Renal cortex interstitium (tissue), 11 donors: ENCODE measurements around the gene MVP. TPM values are rescaled to one million over a fixed set of nuclear protein-coding genes. Genes with fewer than 3 reads are reported as not detected.
"Not testable (repeated sequence)": the region's sequence is repeated elsewhere in the genome, so short reads cannot be mapped to it uniquely, and the experiment has no call there.

Experiments
- DNase-seq, 11 donors: peaks; one replicate each; pipeline ENCODE4 v3.0.0-alpha.2; 2013; ENCODE audit warnings: low read depth in 9 of 11, low spot score in 4 of 11; ENCODE audit errors: extremely low read depth in 1 of 11
- polyA plus RNA-seq, 3 donors: library from polyadenylated mRNA; unstranded; fragments of 120-200 nt; gene quantifications; one replicate each; pipeline ENCODE4 v1.2.1, GENCODE V29; 2013; ENCODE audit not compliant: insufficient read length in 3 of 3

MVP gene
- polyA plus RNA-seq, 3 donors: 13.6 to 29.9 (median 14.0) TPM

DNA sequence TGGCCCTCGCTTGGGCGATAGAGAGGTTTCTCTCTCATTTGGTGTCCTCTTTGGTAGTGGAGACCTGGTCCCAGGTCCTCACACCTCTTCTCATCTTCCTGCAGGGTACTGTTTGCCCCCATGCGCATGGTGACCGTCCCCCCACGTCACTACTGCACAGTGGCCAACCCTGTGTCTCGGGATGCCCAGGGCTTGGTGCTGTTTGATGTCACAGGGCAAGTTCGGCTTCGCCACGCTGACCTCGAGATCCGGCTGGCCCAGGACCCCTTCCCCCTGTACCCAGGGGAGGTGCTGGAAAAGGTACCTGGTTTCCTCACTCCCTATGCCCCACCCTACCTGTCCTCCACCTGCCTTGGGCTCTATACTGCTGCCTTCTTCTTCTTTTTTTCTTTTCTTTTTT lies 10.5 kb downstream of the MVP start:
- DNase-seq: no peak

DNA sequence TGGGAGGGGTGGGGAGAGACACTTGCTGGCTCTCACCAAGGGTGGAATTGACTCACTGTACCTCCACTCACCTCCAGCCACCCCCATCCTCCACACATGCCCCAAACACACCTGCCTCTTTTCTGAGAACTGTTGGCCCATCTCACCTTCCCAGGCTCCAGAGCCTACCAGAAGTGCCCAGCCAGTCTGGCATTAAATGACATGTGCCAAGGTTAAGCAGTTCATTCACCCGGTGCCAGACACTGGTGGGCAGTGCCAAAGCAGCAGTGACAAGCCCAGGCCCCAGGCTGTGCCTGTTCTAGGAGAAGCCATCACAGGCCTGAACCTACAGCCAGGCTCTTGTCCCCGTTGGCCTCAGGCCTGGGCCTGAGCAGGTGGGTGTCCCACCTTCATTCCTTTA lies 11.2 kb downstream of the MVP start:
- no peak for DNase-seq

DNA sequence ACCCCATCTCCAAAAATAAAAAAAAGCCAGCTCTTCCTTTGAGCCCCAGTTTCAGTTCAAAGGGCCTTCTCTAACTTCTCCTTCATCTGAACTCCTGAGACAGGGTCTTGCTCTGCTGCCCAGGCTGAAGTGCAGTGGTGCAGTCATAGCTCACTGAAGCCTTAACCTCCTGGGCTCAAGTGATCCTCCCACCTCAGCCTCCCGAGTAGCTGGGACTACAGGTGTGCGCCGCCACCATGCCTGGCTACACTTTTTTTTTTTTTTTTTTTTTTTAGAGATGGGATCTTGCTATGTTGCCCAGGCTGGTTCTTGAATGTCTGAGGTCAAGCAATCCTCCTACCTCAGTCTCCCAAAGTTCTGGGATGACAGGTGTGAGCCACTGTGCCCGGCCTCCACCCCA lies 13.0 kb downstream of the MVP start:
- not testable (repeated sequence) for DNase-seq

DNA sequence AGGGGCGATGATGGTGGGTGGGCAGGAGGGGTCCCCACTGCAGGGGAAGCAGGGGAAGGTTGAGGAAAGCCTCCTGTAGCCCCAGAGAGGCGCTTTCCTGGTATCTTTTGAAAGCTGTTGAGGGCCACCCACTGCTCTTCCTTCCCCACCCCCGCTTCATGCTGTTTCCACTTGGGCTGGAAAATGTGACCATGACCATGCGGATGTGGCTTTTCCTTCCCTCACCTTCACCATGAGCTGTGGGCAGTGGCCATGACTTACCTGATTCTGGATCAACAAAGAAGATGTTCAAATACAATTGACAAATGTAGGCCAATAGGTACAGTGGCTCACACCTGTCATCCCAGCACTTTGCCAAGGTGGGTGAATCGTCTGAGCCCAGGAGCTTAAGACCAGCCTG lies 13.8 kb downstream of the MVP start:
- no peak for DNase-seq

DNA sequence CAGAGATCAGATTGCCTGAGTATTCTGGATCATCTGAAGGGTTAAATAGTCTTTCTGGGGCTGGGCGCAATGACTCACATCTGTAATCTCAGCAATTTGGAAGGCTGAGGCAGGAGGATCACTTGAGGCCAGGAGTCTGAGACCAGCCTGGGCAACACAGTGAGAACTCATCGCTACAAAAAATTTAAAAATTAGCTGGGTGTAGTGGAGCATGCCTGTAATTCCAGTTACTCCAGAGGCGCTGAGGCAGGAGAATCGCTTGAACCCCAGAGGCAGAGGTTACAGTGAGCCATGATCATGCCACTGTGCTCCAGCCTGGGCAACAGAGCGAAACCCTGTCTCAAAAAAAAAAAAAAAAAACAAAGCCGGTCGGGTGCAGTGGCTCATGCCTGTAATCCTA lies 15.7 kb downstream of the MVP start:
- DNase-seq: no peak

DNA sequence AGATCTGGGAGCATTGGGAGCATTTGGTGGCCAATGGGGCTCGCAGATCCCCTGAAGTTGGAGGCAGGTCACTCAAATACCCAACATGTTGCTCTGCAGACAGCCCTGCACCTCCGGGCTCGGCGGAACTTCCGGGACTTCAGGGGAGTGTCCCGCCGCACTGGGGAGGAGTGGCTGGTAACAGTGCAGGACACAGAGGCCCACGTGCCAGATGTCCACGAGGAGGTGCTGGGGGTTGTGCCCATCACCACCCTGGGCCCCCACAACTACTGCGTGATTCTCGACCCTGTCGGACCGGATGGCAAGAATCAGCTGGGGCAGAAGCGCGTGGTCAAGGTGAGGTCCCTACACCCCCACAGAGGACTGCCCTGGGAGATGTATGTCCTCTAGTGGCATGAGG lies 16.4 kb downstream of the MVP start:
- DNase-seq: no peak

DNA sequence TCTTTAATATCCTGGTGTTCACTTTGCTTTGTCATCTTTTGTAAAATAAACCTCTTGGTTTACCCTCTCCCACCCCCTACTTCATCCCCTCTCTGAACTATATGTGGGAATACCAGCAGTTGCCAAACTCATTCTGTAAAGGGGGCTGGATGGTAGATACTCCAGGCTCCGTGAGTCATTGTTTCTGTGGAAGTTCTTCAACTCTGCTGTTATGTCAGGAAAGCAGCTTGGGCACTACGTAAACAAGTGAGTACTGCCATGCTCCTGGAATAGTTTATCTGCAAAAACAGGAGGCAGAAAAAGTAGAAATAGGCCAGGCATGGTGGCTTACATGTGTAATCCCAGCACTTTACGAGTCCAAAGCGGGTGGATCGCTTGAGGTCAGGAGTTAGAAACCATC lies 17.6 kb downstream of the MVP start:
- no peak for DNase-seq

DNA sequence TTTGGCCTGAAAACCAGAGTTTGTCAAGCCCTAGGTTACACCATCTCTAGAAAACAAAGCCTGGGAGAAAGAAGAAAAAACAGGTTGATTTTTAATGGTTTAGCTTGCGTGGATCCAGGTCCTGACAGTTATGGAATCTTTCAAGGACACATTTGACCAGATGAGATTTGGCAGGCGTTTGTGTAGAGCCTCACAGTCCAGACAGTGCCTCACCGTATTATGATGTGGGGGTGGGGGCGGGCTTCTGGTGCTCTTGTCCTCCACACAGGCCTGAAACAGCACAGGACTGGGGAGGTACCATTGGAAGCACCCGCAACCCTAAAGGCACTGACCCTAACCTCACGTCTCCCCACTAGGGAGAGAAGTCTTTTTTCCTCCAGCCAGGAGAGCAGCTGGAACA lies 19.6 kb downstream of the MVP start:
- no peak for DNase-seq

DNA sequence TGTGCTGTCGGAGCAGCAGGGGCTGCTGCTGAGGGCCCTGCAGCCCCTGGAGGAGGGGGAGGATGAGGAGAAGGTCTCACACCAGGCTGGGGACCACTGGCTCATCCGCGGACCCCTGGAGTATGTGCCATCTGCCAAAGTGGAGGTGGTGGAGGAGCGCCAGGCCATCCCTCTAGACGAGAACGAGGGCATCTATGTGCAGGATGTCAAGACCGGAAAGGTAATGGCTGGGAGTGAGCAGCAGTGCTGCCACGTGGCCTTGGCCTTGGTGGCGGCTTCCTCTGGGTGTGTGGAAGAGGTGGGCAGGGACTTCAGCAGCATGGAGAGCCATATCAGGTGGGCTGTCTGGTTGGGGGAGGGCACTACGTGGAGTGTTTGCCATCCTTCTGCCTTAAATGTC lies 20.0 kb downstream of the MVP start:
- no peak for DNase-seq

DNA sequence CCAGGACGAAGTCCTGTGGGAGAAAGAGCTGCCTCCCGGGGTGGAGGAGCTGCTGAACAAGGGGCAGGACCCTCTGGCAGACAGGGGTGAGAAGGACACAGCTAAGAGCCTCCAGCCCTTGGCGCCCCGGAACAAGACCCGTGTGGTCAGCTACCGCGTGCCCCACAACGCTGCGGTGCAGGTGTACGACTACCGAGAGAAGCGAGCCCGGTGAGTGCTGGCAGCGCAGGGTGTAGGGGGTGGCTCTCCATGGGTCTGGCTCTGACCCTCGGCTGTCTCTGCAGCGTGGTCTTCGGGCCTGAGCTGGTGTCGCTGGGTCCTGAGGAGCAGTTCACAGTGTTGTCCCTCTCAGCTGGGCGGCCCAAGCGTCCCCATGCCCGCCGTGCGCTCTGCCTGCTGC lies 21.4 kb downstream of the MVP start:
- DNase-seq: no peak

DNA sequence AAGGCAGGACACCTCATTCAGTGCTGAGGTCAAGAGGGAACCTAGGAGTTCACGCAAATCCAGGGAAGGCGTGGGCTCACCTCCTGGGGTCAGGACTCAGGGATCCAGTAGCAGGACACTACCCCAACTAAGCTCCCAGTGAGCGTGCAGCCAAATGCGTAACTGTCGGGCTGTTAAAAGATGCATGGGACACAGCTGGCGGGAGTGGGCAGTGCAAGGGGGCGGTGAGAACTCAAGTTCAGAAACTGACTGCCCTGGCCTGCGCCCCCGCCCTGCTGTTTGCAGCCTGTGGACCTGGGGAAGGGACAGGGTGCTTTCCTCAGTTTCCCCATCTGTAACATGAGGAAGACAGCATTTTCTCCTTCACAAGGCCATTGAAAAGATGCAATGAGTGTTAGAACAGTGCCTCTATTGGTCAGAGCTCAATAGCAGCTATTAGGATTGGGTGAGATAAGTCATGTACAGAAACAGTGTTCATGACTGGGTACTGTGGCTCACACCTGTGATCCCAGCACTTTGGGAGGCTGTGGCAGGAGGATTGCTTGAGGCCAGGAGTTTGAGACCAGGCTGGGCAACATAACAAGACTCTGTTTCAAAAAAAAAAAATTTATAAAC lies 22.6 kb downstream of the MVP start:
- DNase-seq: no peak

DNA sequence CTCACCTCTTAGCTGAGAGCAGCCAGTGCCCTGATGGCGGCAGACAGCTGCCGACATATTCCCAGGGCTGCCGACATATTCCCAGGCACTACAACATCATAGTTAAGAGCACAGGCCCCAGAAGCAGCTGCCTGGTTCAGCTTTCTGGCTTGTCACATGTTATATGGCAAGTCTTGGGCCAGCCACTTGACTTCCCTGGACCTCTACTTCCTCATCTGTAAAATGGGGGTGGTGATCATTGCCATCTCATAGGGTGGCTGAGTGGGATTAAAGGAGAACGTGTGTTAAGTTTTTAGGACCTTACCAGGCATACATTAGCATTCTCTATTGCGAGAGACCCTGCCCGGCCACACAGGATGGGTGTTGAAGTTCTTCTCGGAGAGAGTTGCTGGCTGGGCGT lies 23.7 kb downstream of the MVP start:
- no peak for DNase-seq

DNA sequence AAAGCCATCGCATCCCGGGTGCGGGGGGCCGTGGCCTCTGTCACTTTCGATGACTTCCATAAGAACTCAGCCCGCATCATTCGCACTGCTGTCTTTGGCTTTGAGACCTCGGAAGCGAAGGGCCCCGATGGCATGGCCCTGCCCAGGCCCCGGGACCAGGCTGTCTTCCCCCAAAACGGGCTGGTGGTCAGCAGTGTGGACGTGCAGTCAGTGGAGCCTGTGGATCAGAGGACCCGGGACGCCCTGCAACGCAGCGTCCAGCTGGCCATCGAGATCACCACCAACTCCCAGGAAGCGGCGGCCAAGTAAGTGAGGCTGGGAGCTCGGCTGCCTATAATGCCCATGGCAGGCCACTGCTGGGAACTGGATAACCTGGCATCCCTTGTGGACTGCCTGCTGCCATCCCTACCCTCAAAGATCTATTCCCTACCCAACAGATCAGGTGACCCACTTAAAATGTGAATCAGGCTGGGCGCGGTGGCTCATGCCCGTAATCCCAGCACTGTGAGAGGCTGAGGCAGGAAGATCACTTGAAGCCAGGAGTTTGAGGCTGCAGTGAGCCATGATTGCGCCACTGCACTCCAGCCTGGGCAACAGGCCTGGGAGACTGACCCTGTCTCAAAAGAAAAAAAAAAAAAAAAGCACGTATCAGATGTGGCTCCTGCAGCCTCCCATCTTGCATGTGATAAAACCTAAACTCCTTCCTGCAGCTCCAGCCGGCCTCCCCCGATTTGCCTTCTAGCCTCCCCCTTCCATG lies 24.5 kb downstream of the MVP start:
- DNase-seq: no peak

DNA sequence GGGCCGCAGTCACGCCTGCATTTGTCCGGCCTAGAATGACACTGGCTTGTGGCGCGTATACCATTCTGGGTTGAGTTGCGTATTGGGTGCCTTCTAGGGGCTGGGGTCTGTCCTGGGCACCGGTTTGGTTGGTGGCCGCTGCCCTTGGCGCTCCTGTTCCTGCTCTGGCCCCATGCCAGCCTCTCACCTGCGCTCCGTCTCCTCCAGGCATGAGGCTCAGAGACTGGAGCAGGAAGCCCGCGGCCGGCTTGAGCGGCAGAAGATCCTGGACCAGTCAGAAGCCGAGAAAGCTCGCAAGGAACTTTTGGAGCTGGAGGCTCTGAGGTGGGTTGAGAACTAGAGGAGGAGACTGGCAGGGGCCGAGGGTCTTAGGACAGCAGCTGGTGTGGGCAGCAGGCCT lies 25.4 kb downstream of the MVP start:
- DNase-seq: no peak

DNA sequence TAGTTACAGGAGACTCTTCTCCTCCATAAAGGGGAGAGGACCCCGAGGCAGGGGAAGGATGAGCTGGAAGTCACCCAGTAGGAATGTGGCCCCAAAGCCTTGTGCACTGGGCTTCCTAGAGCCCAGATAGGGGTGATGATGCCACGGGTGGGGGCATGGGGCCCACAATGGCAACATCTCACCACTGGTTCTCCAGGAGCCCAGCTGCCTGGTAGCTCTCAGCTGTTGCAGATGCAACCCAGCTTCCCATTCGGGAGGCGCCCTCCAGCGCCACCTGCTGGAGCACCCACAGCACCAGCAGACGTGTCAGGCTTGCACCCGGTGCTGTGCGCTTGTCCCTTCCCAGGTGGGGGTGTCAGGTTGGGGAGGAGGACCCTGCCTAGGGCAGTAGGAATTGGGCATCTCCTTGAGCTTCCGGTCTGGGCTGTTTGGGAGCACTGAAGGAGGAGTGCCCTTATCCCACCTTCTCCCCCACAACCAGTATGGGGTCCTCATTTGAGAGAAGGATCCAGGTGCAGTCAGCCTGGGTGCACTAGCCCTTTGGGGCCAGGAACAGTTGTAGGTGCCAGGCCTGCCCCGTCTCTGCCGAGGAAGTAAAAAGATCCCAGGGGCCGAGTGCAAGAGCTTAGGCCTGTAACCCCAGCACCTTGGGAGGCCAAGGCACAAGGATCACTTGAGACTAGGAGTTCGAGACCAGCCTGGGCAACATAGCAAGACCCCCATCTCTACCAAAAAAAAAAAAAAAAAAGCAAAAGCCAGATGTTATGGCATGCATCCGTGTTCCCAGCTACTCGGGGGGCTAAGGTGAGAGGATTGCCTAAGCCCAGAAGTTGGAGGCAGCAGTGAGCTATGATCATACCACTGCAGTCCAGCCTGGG lies 28.4 kb downstream of the MVP start:
- peak in 4 of 11 donors; percentile 13 to 20 (median 16) for DNase-seq

DNA sequence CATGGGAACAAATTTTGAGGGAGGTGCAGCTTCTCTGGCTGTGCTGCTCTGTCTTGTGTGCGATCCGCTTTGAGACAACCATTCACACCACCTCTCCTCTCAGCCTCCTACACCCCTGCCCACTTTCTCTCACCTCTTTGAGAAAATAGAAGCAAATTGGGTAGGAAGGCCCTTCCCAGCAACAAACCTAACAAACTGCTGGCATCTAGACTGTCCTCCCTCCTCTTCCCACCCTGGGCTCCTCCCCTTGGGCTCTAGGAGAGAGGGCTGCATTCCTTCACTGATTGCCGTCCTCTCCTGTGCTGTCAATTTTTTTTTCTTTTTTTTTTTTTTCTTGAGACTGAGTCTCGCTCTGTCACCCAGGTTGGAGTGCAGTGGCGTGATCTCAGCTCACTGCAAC lies 29.2 kb downstream of the MVP start:
- peak in 4 of 11 donors; percentile 8 to 39 (median 24) for DNase-seq

DNA sequence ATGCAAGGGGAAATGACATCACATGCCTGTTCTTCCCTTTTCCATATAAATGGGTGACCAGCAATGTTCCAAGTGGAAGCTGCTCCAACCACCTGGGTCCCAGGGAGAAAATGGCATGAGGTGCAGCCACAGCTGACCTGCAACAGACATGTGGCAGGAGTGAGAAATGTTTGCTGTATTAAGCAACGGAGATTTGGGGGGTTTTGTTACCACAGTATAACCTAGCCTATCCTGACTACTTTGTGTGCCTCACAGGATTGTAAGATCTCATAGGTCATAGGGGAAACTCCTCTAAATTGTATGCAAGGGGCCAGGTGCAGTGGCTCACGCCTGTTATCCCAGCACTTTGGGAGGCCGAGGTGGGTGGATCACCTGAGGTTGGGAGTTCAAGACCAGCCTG lies 30.7 kb downstream of the MVP start:
- no peak for DNase-seq

DNA sequence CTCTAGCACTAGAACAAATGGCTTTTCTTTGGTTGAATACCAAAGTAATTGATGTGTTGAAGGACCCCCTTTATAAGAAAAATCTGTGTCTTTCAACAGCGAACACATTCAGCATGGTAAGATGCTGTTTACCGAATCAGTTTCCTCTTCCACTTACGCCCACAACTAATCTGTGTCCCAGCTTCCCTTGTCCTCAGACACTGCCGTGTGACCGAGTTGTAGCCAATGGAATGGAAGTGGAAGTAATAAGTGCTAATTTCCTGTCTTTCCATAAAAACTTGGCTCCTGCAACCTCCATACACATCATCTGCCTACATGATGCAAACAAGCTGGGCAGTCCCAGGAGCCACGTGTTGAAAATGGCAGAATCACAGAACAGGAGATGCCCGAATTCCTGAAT lies 32.4 kb downstream of the MVP start:
- DNase-seq: peak in 3 of 11 donors; percentile 17 to 48 (median 34)

DNA sequence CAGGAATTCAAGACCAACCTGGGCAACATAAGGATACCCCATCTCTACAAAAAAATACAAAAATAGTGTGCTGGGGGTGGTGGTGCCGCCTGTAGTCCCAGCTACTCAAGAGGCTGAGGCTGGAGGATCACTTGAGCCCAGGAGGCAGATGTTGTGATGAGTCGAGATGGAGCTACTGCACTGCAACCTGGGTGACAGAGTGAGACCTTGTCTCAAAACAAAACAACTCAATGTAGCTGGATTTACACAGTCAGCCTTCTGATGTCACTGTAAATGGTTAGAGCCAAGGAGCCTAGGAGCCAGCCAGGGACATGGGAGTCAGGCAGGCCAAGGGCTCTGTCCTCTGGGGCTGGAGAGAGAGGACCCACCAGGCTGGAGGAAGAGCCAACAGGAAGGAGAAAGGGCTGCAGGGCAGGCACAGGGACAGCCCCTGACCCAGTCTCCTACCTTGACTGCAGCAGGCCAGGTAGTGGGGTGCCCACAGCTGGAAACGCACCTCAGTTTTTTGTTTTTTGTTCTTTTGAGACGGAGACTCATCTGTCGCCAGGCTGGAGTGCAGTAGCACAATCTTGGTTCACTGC lies 34.3 kb downstream of the MVP start:
- DNase-seq: no peak
